ENCODE data around the gene DUSP12.

GRCh38 chr1:161766102-161766981 lies 16.8 kb downstream of the DUSP12 start, which contains the start of gene ATF6:
- no peak for TF ChIP-seq ZNF274 (IDR thresholded peaks at IDR 0.05; ENCODE audit: low read depth, low read length)
- no peak for TF ChIP-seq YY1 (IDR thresholded peaks at IDR 0.05; ENCODE audit: insufficient read depth, insufficient read length)
- TF ChIP-seq SUZ12 (IDR thresholded peaks at IDR 0.05; ENCODE audit: extremely low read depth, insufficient read depth, insufficient read length): no peak

Data from NT2/D1 (cell line).